Stimulated activated CD4-positive, alpha-beta T cell treated with anti-CD3 and anti-CD28 coated beads, Interleukin-12 subunit alpha, Interleukin-12 subunit beta, amount 100 ng/mL, for 48 hours (primary cell): Measurements from ENCODE around the gene NLRC3.
"Not testable (repeated sequence)": the region's sequence is repeated elsewhere in the genome, so short reads cannot be mapped to it uniquely, and the experiment has no call there.

Experiments
- DNase-seq, 3 donors: peaks; one replicate each; pipeline ENCODE4 v3.0.0-alpha.2; 2020; ENCODE audit warnings: low read depth in 2 of 3, low spot score in 1 of 3

The NLRC3 gene

GRCh38 chr16:3577302-3577752 lies at the start of gene NLRC3:
Gene NLRC3 (minus strand): TSS chr16:3577403. CDS start chr16:3565036, 12,367 bp downstream.
- no peak for DNase-seq

GRCh38 chr16:3625911-3626732 lies 48.9 kb upstream of the NLRC3 start:
- DNase-seq, result no peak

GRCh38 chr16:3625331-3625730 lies 48.1 kb upstream of the NLRC3 start:
- DNase-seq, result no peak

GRCh38 chr16:3623642-3624041 lies 46.4 kb upstream of the NLRC3 start:
- no peak for DNase-seq

- DNase-seq, result no peak
These were observed 41.6 kb upstream of the NLRC3 start for GRCh38 chr16:3618769-3619141.

DNA sequence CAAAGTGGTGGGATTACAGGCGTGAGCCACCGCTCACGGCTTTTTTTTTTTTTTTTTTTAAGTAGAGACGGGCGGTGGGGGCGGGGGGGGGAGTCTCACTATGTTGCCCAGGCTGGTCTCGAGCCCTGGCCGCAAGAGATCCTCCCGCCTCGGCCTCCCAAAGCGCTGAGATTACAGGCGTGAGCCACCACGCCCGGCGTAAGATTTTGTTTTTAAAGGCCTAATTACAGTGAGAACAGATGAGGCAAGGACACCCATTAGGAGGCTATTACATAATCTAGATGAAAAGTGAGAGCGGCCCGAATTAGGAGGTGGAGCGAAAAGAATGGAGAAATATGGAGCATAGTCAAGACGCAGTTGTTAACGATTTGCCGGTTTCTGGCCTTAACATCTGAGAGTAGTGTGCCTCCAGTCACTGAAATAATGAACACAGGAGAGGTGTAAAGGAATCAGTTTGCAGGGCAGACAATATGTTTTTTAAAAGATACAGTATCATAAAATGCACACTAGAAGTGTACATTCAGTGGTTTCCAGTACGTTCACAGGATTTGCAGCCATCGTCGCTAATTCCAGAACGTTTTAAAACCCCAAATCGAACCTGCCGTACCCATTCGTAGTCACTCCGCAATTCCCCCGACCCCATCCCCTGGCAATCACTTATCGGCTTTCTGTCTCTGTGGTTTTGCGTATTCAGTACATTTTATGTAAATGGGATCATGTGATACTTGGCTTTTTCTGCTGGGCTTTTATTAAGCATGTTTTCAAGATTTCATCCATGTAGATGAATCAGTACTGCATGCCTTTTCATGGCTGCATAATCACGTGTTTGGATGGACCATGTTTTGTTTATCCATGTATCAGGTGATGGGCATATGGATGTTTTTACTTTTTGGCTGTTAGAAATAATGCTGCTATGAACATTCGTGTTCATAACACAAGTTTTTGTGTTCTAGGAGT lies 35.6 kb upstream of the NLRC3 start:
- no peak for DNase-seq

GRCh38 chr16:3611146-3611975 lies 34.2 kb upstream of the NLRC3 start, which contains the start of gene SLX4:
Gene SLX4 (minus strand): TSS chr16:3611606. CDS start chr16:3608964, 2,642 bp downstream.
- peak; percentile 74 to 86 (median 81) for DNase-seq

DNA sequence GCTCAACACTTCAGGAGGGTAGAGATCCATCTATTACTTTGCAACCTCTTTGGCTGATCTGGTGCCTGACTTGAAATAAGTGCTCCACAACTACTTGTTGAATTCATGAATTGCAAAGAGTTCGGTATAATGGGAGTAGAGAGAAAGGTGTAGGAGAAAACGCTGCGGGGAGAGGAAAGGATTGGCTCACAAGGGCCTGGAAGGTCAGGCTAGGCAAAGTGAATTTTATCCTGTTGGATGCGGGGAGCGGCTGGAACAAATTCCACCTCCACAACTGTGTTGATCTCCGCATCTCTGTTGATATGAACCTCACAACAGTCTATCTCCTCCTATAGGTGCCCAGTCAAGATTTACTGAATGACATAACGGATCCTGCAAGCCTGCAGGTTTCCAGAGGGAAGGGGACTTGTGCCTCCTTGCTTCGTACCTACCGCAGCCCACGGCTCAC lies 33.5 kb upstream of the NLRC3 start:
- DNase-seq, result no peak

DNA sequence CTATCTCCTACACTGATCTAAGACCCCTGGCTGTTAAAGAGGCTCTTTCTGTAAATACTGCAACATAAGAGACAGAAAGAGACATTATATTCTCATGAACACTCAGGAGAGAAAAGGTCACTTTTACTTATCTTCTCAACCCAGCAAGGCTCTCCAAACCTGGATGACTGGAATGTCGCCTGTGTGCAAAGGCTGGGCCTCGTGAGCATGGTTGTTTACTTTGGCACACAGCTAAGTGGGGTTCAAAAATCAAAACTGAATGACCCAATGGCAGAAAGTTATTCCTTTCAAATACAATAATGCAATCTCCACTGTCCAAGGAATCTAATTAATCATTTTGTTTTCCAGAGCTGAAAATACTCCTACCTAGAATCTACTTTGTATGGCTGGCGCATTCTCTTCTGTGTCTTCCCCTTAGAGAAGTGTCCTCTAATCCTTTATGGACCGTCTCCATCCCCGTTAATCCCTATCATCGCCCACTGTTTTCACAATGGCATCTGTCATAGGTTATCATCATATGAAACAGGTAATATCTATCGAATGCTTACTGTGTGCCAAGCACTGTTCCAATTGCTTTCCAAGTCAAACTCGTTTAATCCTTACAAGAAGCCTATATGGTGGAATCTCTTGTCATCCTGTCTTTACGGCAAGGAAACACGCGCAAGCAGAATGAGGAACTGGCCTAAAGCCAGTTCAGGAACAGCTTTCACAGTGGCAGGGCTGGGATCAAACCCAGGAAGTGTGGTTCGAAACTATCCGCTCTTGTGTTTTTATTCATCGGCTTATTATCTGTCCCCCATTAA lies 32.9 kb upstream of the NLRC3 start:
- DNase-seq, result no peak

DNA sequence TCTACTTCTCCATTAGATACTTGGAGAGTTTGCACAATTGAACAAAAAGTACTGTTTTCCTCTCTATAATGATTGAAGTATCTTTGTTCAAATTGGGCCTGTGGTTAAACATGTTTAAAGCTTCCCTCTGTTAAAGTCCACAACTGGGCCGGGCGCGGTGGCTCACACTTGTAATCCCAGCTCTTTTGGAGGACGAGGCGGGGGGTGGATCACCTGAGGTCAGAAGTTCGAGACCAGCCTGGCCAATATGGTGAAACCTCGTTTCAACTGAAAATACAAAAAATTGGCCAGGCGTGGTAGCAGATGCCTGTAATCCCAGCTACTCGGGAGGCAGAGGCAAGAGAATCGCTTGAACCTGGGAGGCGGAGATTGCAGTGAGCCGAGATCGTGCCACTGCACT lies 31.8 kb upstream of the NLRC3 start:
- not testable (repeated sequence) for DNase-seq

- DNase-seq, result no peak
These were observed 30.9 kb upstream of the NLRC3 start for GRCh38 chr16:3608069-3608468.

- DNase-seq, result no peak
These were observed 30.4 kb upstream of the NLRC3 start for GRCh38 chr16:3607634-3608033.

DNA sequence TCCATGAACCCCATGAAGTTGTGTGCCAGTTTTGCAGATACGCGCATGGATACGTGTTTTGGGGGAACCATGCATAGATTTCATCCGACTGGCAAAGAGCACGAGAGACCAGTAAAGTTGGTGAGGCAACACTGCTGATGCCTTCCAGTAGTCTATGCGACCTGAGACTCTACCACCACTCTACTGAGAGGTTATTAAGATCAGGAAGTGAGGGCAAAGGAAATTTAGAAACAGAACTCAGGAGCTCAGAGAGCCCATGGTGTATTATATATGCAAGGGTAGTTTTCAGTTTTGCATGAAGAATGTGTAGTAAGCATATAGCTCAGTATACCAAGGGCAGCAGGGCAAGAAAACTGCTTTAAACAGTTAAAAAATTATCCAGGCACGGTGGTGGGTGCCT lies 30.0 kb upstream of the NLRC3 start:
- no peak for DNase-seq

- DNase-seq, result no peak
These were observed 29.2 kb upstream of the NLRC3 start for GRCh38 chr16:3606441-3606840.

DNA sequence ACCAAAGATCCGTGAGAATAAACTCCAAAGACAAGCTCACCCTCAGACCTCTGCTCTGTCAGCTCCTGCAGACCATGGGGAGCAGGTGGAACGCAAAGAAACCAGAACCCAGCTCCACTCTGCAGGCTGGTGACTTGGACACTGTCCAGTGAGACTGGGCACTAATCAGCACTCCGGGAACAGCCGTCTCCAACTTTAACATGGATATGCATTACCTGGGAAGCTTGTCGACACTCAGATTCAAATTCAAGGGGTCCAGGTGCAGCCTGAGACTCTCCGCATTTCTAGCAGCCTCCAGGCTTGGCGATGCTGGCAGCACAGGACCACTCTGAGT lies 25.1 kb upstream of the NLRC3 start:
- no peak for DNase-seq

- DNase-seq, result no peak
These were observed 24.6 kb upstream of the NLRC3 start for GRCh38 chr16:3601614-3602319.

GRCh38 chr16:3599922-3600321 lies 22.7 kb upstream of the NLRC3 start:
- no peak for DNase-seq

GRCh38 chr16:3599121-3599520 lies 21.9 kb upstream of the NLRC3 start:
- DNase-seq, result no peak

DNA sequence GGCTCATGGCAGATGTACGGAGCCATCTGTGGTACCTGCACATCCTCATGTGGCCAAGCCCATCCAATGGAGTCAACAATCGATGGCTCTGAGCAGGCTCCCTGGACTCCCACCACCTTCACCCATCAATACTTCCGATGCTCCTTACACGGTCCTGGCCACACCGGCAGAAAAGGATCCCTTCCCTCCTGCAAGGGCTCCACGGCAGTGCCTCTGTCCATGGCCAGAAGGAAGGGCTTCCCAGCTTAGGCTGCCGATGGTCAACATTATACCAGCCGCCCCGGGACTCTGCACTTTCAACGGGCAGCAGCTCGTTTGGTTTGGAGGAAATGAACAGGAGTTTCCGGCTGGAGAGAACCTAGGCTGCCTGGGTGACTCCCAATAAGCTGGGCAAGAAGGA lies 21.0 kb upstream of the NLRC3 start:
- DNase-seq, result no peak

DNA sequence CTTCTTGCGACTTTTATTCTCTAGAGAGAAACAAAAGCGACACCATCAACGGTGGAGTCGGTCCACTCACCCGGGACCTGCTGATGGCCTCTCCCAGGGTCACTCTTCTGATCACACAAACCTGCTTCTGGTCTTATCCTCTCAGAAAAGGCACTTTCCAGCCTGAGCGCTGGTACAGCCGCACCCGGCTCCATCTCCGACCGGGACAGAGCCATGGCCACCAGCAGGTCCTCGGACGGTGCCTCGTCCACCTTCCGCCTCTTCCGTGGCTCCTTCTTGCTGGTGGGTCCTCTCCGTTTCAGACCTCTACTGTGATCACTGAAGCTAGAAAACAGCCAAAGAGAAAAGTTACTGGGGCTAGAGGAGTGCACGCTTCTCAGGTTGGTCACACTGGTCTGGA lies 20.5 kb upstream of the NLRC3 start:
- no peak for DNase-seq
